HPDE6-E6E7 (cell line): ENCODE measurements around the gene HIPK2.
A peak's percentile ranks its signal among the peaks of the same experiment; 100 is the strongest.

Experiments used
- DNase-seq: peaks from one replicate; pipeline ENCODE4 v3.0.0; 2011; ENCODE audit warnings: missing footprints; ENCODE audit errors: extremely low spot score

The HIPK2 gene

GRCh38 chr7:139735912-139736595 lies 41.7 kb downstream of the HIPK2 start:
- DNase-seq: no peak

GRCh38 chr7:139735466-139735865 lies 42.3 kb downstream of the HIPK2 start:
- DNase-seq: no peak

- no peak for DNase-seq
These were observed 43.4 kb downstream of the HIPK2 start for GRCh38 chr7:139734395-139734794.

DNA sequence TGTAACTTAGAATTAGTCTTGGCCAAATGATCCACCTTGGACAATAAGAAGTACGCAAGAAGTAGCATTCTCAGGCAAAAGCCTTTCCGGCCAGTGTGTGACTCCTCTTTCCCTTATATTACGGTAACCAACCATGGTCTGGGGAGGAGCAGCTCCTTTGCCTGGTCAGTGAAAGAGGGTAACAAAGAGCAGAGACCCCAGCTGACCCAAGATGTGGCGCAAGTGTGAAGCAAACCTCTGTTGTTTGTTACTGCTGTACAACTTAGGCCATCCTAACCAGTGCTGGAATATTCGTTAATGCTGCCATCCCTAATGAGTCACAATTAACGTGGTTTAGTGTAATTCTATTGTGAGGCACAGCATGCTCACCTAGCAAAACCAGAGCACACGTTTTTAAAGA lies 44.0 kb downstream of the HIPK2 start:
- no peak for DNase-seq

DNA sequence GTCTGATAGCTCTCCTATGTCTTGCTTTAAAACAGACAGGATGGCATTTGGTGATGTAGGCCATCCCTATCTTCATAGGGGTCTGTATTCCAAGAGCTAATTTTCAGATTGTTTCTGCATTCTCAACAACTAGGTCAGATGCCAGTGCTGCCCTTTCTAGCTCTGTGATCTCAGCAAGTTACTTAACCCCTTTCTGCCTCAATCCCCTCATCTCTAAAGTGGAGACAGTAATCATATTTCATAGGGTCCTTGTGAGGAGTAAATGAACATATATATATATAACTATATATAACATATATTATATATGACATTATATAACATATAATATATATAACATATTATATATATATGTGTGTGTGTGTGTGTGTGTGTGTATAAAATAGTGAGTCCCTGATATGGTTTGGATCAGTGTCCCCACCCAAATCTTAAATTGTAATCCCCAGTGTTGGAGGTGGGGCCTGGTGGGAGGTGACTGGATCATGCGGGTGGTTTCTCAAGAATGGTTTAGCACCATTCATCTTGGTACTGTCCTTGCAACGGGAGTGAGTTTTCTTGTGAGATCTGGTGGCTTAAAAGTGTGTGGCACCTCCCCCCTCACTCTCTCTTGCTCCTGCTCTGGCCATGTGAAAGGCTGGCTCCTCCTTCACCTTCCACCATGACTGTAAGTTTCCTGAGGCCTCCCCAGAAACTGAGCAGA lies 45.2 kb downstream of the HIPK2 start:
- DNase-seq: no peak

GRCh38 chr7:139731802-139732470 lies 45.9 kb downstream of the HIPK2 start:
- DNase-seq: peak; percentile 71

GRCh38 chr7:139730746-139731612 lies 46.8 kb downstream of the HIPK2 start:
- no peak for DNase-seq

- DNase-seq: no peak
These were observed 49.6 kb downstream of the HIPK2 start for GRCh38 chr7:139728203-139728602.

DNA sequence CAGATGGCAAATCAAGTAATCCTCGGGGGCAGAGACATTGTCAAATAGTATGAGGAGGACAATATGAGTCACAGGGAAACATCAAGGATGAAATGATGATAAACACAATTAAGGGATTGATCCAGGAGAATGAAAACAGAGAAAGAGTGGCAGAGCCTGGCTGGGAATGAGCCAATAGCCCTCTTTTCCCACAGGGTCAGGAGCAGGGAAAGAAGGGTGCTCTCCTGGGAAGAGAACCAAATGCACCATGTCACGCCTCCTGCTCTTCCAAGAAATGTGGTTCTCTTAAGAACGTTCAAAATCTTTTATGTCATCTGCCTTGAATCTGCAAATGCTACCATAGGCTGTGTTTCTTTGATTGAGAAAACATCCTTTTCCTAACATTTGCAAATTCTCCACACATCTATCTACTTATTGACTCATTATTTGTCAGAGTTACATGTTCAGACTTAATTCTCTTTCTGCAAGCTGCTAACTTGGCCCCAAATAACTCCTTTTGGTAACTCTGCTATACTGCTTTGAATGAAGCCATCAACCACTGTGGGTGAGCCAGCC lies 50.6 kb downstream of the HIPK2 start:
- DNase-seq: peak; percentile 35

GRCh38 chr7:139726485-139726869 lies 51.3 kb downstream of the HIPK2 start:
- DNase-seq: no peak

GRCh38 chr7:139725858-139726484 lies 51.8 kb downstream of the HIPK2 start:
- no peak for DNase-seq

GRCh38 chr7:139725077-139725476 lies 52.7 kb downstream of the HIPK2 start:
- no peak for DNase-seq

GRCh38 chr7:139722604-139723003 lies 55.2 kb downstream of the HIPK2 start:
- no peak for DNase-seq

DNA sequence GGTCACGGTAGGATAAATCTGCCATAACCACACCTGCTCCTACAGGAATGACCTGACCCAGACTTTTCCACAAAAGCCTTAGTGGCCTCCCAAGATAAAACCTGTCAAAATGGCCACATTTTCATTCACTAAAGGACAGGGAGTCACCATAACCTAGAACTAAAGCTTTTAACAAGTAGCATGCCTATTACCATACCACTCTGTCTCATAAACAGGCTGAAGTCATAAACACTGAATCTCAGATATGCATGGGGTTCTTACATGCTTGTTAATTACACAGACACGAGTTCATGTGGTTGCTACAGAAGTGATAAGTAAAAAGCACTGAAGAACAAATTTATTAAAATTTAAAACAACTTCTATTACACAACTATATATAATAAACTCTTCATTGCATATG lies 56.0 kb downstream of the HIPK2 start:
- DNase-seq: no peak

DNA sequence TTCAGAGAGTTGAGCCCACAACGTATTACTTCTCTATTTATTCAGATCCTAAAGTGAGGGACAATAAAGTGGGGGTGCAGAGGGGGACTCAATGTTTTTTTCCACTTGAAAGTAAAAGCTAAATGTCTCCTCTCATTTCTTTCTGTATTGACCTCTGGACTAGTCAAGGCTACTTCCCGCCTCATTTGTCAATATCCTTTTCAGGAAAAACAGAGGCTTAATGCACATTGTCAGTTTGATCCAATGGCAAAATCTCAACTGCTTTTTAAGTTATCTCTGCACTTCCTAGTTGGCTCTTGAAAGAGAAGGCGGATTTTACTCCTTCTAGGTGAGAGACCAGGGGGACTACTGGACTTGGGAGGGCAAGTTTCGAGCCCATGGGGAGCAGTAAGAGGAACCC lies 56.4 kb downstream of the HIPK2 start:
- no peak for DNase-seq

- DNase-seq: no peak
These were observed 57.0 kb downstream of the HIPK2 start for GRCh38 chr7:139720705-139721231.

GRCh38 chr7:139720186-139720585 lies 57.6 kb downstream of the HIPK2 start:
- no peak for DNase-seq

DNA sequence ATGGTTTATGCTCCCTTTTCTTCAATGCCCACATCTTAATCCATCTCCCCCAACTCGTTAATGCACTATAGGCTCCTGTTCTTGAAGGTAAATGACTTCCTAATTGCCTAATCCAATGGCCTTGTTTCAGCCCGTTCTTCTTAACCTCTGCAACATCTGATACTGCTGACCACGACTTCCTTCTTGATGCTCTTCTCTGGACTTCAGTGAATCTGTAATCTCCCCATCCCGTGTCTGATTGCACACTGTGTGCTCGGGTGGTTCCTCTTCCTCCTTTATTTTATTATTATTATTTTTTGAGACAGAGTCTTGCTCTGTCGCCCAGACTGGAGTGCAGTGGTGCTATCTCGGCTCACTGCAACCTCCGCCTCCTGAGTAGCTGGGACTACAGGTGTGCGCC lies 58.9 kb downstream of the HIPK2 start:
- no peak for DNase-seq

- DNase-seq: no peak
These were observed 59.7 kb downstream of the HIPK2 start for GRCh38 chr7:139718141-139718540.

DNA sequence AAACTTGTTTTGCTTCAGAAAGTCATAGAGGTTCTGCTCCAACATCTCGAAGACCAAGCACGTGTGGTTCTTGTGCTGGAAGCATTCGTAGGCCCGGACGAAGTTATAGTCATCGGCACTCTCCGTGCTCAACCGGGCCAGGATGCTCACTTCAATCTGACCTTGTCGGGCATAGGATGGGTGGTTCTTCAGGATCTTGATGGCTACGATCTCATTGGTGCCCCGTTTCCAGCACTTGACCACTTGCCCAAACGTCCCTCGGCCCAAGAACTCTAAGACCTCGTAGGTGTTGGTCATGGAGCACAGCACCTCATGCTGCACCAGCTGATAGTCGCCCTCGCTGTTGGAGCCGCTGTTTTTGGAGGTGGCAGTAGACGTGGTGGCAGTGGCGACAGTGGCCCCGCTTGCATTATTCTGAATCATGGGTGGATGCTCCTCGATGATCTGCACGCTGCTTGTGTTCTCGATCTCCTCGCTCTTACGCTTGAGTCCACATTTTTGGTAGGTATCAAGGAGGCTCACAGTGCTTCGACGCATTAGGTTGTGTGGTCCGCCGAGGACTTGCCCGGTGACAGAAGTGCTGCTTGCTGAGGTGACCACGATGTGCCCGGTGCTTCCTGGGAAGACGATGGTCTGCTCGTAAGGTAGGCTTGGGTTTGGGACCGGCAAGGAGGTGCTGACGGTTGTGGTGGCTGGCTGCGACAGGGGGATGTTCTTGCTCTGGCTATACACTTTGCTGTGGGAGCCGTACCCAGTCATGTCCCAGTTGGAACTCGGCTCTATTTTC lies 61.4 kb downstream of the HIPK2 start:
- no peak for DNase-seq
